GM13977 (cell line): ENCODE results near the gene OR2AT4.

Experiments
- DNase-seq: peaks from one replicate; pipeline ENCODE4 v3.0.0; 2012; ENCODE audit warnings: low spot score
- in situ Hi-C: fragments of 300-500 bp; cut with MboI; formaldehyde crosslinking; loops from one replicate; pipeline ENCODE4 v1.12.0; 2022; ENCODE audit warnings: low sequenced_read_pairs, low pct_unique_long_range_greater_than_20kb, mixed read lengths, inconsistent platforms; ENCODE audit not compliant: unreplicated experiment
- TF ChIP-seq, protein P1 (sequence below): IDR thresholded peaks from 2 replicates; pipeline ENCODE4 v1.5.1; 2012; ENCODE audit warnings: mild to moderate bottlenecking, control low read depth; ENCODE audit not compliant: insufficient read depth; ENCODE audit errors: extremely low read depth, missing control alignments

OR2AT4 gene

DNA sequence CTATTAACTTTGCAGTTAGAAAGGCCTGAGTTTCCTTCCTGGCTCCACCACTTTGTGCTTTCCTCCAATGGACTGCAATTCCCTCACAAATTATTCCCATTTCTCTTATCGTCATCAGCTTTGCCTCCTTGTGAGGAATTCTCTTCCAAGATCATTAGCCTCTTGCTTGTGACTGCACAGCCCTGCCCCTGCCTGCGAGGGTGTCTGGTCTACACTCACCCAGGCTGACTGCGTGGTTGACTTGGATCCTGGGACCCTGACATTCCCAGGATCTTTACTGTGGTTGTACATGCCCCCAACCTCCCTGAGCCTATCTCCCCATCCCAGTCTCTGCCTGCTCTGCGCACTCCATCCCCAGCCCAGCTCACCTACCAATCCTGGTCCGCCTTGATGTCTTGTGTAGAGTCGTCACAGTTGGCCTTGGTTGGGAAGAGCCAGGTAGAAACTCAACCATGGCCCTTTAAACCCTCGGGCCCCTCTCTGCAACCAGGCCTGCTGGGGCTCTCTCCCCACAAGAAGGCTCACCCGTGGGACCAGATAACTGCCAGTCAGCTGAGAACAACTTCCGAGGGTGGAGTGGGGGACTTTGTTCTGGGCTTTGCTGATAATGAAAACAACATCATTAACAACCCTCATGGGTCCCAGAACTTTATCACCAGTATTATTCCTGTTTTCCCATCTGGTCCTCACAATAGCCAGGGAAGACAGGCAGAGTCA lies at the start of gene OR2AT4:
Gene OR2AT4, minus strand, starts transcription at position 421 of the 717 bp plus-strand sequence.
- in situ Hi-C loops, result no loop called here
- TF ChIP-seq, protein P1, sequence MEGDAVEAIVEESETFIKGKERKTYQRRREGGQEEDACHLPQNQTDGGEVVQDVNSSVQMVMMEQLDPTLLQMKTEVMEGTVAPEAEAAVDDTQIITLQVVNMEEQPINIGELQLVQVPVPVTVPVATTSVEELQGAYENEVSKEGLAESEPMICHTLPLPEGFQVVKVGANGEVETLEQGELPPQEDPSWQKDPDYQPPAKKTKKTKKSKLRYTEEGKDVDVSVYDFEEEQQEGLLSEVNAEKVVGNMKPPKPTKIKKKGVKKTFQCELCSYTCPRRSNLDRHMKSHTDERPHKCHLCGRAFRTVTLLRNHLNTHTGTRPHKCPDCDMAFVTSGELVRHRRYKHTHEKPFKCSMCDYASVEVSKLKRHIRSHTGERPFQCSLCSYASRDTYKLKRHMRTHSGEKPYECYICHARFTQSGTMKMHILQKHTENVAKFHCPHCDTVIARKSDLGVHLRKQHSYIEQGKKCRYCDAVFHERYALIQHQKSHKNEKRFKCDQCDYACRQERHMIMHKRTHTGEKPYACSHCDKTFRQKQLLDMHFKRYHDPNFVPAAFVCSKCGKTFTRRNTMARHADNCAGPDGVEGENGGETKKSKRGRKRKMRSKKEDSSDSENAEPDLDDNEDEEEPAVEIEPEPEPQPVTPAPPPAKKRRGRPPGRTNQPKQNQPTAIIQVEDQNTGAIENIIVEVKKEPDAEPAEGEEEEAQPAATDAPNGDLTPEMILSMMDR, result no peak
- no peak for DNase-seq

DNA sequence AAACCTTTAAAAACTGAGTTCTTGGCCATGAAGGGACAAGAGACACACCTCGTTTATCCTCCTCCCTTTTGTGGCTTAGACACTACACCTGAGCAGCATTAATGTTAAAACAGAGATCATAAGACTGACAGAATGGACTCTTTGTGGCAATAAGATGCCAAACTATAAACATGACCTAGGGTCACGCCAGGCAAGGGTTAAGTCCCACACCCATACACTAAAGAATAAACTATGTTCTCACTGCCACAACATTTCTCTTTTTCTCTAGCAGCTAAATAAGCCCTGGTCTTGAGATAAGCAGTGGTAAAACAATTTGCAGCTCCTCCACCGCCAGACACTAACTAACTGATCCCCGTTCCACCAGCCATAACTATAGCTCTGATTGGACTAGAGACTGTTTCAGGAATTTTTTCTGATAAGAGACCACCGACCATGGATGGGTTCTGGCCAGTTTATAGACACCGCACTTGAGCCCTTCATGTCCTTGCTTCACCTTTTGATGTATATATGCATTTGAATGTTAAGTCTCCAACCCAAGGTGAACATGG lies 49.4 kb upstream of the OR2AT4 start:
- no peak for DNase-seq
- in situ Hi-C loops, result loop anchor here (10.0 kb wide), 1 partner anchor 59 kb away; no protein-coding TSS in a partner anchor
- TF ChIP-seq, protein P1, result no peak

DNA sequence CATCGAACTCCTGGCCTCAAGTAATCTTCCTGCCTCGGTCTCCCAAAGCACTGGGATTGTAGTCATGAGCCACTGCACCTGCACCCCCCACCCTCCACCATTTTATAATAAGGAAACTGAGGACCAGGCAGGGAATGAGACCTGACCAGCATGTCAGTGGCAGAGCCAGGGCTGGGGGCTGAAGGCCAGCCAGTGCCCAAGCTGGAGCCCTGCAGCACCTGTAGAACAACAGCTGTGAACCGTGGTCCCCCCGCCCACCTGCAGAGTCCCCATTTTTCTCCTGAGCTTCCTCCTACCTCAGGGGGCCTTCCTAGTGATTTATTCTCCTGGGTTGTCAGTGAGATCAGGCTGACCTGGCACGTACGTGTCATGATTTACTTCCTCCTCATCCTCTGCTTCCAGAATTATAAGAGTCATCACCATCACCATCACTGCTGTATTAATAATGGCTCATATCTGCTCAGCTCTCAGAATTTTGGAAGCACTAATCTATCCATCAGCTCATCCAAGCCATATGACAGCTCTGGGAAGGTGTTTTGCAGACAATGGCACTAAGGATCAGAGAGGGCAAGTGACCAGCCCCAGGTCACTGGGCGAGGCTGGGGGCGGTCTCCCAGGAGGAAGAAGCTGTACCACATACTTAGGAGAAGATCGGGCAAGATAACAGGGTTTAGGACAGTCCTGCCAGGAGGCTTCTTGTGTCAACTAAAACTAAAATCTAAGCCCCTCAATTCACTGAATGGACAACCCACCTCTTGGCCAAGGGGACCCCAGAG lies 48.7 kb upstream of the OR2AT4 start:
- in situ Hi-C loops, result loop anchor here (10.0 kb wide), 1 partner anchor 59 kb away; no protein-coding TSS in a partner anchor
- DNase-seq, result no peak
- TF ChIP-seq, protein P1, result no peak

DNA sequence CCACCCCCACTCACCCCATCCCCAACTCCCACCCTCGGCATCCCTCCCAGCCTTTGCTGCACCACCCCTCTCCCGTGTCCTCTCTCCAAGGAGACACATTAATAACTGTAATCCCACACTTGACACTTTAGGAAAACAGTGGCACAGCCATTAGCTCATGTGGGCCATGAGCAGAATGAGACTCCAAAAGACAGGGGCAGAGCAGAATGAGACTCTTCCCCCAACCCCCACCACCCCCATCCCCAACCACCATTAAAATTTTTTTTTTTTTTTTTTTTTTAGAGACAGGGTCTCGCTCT lies 48.0 kb upstream of the OR2AT4 start:
- in situ Hi-C loops, result loop anchor here (10.0 kb wide), 1 partner anchor 60 kb away; no protein-coding TSS in a partner anchor
- TF ChIP-seq, protein P1, result no peak

DNA sequence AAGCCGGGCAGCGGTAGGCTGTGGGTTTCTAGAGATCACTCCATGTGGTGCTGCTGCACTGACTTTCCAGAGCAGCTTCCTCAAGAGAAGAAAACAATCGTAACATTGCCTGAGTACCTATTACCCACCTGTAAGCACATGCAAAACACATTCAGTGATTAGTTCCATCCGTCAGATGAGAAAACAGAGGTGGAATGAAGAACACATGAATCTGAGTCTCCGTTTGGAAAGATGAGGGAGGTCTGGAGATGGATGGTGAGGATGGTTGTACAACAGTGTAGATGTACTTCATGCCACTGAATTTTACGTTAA lies 46.7 kb upstream of the OR2AT4 start:
- TF ChIP-seq, protein P1, result no peak
- DNase-seq, result no peak
- in situ Hi-C loops, result loop anchor here (10.0 kb wide), 1 partner anchor 61 kb away; no protein-coding TSS in a partner anchor

More for the DNA sequence above, 48.0 kb upstream of the OR2AT4 start:
- no peak for DNase-seq

DNA sequence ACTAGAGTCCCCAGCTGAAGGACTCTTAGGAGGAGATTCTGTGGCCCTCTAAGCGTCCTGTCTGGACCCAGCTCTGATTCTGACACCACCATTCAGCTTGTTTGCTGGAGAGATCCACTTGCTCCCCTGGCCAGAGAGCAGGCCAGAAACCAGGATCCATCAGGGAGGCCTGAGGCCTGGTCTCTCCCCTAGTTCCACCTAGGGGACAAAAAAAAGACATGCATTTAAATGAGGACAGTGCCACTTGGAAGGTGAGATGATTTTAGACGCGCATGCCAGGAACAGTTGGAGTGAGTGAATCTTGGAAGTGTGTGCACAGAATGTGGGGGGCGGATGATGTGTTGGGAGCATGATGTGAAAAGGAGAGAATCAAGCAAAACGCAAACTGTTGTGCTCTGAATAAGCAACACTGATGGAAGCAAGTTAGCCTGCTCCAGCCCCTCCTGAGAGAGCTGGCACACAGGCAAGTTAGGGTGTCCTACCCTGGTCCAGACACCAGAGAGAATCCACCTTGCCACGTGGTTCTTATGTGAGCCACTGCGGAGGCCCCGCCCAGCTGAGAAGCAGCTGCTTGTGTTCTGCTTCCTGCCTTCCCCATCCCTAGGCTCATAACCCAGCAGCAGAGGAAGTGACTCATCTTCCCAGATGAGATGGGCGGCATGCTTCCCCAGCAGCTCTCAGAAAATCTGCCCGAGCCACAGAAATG lies 46.2 kb upstream of the OR2AT4 start:
- peak; percentile 59 for DNase-seq
- TF ChIP-seq, protein P1, result peak; percentile 1
- in situ Hi-C loops, result loop anchor here (10.0 kb wide), 1 partner anchor 62 kb away; no protein-coding TSS in a partner anchor
